OCI-LY7 (cell line): ENCODE measurements around the gene PIK3R1.

Source experiments
- EZH2phosphoT487 ChIP-seq: fragments of 200-600 bp; sonication (generic); IDR thresholded peaks from 2 replicates; pipeline ENCODE4 v1.6.1; 2018; ENCODE audit warnings: low read depth, borderline replicate concordance, mild to moderate bottlenecking, mixed run types, antibody characterized with exemption, low read length, moderate library complexity, mixed read lengths
- TF ChIP-seq, protein P1 (sequence below): fragments of 200-600 bp; sonication (generic); conservative IDR thresholded peaks from 2 replicates; pipeline ENCODE4 v1.5.1; 2014; ENCODE audit warnings: mild to moderate bottlenecking, antibody characterized with exemption, low read length, moderate library complexity, mixed read lengths

DNA sequence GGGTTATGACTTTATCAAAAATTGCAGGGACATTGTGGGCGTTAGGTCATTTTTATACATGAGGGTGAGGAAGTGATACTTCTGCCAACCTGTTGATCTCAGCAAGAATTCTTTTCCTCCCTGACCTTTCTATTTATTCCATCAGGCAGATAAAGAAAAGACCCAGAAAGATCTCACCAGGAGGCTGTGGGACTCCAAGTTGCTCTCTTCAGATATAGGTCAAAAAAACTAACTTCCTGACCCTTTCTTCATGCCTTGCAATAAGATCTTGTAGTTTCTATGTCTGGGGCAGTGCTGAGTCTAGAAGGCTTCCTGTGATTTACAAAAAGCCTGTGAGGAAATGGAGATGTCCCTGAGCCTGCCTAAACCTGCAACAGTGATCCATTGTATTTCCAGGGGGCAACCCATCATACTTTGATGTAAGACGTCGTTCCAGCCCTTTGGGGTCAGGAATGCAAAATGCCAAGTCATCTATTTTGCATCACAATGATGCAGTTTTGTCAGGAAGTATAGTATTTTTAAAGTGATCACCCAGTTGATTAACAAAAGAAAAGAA, 22.0 kb upstream of the PIK3R1 start:
- TF ChIP-seq, protein P1, sequence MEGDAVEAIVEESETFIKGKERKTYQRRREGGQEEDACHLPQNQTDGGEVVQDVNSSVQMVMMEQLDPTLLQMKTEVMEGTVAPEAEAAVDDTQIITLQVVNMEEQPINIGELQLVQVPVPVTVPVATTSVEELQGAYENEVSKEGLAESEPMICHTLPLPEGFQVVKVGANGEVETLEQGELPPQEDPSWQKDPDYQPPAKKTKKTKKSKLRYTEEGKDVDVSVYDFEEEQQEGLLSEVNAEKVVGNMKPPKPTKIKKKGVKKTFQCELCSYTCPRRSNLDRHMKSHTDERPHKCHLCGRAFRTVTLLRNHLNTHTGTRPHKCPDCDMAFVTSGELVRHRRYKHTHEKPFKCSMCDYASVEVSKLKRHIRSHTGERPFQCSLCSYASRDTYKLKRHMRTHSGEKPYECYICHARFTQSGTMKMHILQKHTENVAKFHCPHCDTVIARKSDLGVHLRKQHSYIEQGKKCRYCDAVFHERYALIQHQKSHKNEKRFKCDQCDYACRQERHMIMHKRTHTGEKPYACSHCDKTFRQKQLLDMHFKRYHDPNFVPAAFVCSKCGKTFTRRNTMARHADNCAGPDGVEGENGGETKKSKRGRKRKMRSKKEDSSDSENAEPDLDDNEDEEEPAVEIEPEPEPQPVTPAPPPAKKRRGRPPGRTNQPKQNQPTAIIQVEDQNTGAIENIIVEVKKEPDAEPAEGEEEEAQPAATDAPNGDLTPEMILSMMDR = no peak
- no peak for TF ChIP-seq EZH2phosphoT487
